ENCODE results near the gene RTL10. TPM values are rescaled to one million over a fixed set of nuclear protein-coding genes. Genes with fewer than 3 reads are reported as not detected.

Gene RTL10
- total RNA-seq, 1 donor from 2014 or later: 16.7 TPM

DNA sequence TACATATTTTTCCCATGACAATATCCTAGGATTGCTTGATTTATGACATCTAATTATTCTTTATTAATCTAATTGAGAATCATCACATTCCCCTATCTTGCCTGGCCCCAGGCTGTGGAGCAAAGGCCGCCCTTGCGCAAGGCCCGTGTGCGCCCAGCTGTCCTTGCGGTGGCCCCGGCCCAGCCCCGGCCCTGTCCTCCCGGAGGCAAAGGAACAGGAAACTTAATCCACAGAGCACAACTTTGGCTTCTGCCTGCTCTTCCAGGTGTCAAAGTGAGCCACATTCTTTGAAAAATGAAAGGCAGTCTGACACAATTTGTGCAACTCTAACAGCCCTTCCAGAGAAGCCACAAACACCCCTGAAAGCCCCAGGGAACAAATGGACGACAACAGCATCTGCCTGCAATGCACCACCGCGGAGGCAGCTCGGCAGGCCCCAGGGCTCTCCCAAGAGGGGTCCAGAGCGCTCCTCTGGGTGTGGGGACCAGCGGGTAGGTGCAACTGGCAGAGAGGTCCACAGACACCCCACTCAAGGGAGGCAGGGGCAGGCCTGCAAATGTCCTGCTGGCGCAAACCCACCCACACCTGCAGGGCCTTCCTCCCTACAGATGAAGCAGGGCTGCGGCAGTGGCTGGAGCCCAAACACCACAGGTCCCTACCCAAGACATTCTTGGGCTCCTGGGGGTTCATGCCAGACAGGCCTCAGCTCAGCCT lies 30.3 kb downstream of the RTL10 start:
- intact Hi-C loops (cut with micrococcal nuclease): no loop called here

DNA sequence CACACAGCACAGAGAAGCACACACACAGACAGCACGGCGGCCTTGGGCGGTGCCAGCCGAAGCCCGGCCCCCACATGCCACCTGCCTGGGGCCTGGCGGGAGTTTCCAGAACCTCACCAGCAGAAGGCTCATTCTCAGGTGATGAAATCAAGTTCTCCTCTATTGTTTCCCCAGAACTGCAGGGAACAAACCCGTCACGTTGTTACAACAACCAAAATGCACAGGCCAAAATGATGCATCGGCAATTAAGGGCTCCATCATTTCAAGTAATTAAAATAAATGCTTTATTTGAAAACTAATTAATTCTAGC lies 30.8 kb downstream of the RTL10 start:
- intact Hi-C loops (cut with micrococcal nuclease): no loop called here

DNA sequence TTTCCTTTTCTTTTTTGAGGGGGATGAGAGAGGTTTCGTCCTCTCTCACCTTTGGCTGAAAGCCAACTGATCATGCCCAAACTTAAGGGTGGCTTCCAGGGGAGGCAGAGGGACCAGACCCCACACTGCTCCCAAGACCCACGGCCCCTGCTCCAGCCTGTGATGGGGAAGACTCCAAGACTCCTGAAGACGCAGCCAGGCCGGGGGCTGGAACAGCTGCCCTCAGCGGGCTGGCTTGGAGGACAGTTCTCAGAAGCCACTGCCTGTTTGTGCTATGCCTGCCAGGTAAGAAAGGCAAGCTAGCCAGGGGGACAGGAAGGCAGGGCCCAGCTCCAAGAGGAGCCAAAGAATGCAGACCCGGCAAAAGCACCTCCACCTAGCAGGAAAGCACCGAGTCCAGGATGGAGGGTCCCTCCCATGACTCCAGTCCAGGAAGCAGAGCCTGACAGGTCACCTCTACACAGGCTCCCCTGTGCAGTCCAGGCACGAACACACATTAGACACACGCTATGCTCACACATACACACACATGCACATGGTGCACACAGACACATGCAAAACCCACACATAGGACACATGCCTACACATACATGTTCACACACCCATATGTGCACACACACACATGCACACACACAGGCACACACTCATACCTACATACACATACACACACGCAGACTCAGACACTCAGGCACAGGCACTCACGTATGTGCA lies 31.3 kb downstream of the RTL10 start:
- intact Hi-C loops (cut with micrococcal nuclease): no loop called here

DNA sequence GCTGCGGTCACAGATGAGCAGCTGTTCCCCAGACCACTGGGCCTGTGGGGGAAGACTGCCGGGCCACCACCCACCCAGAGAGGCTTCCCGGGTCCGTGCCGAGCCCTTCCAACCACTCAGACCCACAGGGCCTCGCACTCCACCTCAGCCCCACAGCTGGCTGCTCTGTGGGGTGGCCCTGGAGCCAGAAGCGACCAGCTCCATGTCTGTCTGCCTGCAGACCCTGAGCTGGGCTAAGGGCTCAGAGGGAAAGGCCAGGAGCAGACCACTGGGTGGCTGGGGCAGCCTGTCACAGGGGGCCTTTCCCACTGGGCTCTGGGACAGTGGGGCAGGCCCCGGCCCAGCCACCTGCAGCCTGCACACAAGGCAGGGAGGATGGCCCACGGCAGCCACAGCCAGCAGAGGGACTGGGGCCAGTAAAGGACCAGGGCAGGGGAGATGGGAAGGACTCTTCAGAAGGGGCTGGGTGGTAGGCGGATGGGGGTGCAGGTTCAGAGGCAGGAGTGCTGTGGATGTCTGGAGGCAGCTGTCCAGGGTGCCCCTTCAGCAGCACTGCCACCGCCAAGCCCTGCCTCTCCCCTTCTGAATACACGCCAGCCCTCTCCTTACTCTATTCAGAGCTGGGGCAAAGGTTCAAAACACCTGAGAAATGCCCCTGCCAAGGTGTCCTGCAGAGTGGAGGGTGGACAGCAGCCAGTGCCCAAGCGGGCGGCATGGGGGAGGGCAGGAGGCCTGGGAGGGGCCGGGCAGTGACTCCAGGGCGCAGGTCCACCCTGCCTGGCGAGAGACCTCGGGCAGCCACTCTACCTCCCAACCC lies 32.2 kb downstream of the RTL10 start:
- intact Hi-C loops (cut with micrococcal nuclease): no loop called here

DNA sequence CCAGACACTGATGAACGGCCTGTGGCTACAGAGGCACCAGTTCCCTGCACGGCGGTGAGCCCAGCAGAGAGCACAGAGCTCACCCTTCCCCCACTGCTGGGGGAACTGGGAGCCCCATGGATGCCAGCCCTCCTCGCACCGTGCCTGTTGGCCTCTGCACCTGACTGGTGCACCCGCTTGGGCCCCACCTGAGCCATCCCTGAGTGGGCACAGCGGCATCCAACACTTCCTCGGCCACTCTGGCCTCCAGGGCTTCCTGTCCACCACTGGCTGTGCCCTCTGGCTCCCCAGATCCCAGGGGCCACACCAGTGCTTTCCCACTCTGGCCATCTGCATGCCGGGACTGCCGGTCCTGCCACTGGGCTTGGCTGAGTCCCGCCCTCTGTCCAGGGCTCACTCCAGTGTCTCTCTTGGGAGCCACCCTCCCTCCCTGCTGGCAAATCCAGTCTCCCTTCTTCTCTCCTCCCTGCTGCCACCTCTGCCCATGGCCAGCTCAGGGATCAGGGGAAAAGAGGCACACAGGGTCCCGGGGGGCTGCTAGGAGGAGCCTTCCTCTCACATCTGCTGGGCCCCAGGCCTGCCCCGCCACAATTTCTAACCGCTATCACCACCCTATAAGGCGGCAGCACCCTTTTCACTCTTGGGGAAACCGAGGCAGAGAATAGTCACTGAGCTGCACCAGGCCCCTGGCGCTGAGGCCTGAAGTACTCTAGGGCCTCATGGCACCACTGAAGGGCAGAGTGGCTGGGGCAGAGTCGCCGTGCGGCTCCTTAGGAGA lies 33.0 kb downstream of the RTL10 start:
- intact Hi-C loops (cut with micrococcal nuclease): no loop called here

DNA sequence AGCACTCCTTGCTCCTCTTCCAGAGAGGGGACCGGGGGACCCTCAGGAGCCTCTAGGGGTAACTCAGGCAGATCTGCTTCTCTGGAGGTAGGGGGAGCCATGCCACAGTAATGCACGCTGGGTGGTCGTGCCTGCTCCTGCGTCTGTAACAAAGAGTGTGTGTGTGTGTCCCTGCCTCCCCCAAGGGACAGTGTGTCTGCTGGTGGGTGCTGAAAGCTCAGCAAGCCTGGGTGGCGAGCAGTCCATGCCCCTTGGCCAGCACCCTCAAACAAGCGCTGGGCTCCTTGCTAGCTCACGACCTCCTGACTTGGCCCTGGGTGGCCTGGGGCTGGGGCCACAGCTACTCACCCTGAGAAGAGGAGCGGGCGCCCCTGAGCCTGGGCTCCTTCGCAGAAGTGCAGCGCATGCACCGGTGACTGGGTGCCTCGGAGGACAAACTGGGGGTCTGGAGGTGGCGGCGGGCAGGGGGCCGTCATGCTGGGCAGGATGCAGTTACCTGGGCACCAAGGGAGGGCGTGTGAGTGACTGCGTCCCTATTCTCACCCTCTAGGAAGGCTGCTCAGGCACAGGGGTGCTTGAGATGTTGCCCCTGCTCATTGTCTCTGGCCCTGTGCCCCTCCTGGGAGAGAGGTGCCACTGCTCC lies 33.7 kb downstream of the RTL10 start:
- intact Hi-C loops (cut with micrococcal nuclease): no loop called here

DNA sequence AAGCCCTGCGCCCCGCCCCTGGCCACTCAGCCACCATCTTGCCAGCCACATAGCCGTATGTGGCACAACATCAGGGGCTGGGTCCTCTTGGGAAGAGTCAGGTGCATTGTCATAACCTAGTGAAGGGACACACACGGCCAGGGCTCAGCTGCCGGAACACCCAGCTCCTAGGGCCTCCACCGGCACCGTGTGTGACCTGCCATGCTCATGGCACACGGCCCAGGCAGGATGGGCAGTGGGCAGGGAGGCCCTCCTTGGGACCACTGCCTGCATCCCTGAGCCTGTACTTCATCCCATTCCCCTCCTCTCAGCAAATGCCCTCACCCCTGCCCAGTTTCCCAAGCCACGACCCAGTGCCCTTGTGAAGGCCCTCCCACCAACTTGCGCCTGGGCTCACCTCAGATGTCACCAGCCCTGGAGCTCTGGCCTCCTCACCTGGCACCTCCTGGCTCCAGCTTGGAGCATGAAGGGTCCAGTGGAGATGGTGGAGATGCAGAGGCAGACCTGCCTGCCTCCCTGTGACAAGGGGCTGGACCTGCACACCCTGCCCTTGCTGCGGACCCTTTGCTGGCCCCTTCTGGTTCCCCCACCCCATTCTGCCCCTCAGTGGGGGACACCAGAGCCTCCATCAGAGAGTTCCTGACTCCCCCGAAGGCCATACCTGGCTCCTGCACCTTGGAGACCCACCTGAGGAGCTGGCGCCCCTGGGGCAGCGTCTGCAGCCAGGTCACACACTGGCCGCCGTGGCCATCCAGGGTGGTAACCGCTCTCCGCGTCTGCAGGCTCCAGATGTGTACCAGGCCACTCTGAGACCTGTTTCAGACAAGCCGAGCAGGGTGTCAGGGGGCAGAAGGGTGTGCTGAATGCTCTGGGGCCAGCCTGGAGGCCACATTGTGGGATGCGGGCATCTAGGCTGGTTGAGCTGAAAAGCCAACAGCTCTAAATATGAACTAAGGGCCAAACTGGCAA lies 34.5 kb downstream of the RTL10 start:
- intact Hi-C loops (cut with micrococcal nuclease): no loop called here

DNA sequence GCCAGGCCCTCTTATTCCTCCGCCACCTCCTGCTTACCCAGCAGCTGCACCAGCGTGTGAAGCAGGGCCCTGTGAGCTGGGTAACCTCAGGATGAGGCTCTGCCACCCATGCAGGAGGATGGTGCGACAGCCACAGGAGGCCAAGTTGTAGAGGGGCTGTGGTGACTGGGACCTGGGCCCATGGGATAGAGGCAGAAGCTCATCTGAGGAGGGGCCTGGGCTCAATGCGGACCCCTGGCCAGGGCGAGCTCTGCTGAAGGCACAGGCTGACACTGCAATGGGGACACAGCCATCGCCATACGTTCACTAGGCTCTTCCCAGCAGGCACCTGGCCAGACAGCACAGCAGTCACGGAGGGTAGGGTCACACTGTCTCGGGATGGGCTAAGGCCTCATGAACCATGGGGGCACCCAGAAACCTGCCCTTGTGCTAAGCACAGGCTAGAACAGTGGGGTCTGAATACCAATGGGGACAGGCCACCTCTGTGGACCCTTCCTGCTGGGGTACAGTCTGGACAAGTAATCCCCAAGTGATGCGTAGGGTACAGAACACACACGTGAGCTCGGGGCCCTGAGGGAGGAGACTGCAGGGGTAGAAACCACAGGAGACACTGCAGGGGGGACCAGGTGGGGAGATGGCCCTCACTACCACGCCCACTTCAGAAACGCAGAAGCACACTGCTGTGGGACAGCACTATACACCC lies 35.3 kb downstream of the RTL10 start:
- intact Hi-C loops (cut with micrococcal nuclease): no loop called here

DNA sequence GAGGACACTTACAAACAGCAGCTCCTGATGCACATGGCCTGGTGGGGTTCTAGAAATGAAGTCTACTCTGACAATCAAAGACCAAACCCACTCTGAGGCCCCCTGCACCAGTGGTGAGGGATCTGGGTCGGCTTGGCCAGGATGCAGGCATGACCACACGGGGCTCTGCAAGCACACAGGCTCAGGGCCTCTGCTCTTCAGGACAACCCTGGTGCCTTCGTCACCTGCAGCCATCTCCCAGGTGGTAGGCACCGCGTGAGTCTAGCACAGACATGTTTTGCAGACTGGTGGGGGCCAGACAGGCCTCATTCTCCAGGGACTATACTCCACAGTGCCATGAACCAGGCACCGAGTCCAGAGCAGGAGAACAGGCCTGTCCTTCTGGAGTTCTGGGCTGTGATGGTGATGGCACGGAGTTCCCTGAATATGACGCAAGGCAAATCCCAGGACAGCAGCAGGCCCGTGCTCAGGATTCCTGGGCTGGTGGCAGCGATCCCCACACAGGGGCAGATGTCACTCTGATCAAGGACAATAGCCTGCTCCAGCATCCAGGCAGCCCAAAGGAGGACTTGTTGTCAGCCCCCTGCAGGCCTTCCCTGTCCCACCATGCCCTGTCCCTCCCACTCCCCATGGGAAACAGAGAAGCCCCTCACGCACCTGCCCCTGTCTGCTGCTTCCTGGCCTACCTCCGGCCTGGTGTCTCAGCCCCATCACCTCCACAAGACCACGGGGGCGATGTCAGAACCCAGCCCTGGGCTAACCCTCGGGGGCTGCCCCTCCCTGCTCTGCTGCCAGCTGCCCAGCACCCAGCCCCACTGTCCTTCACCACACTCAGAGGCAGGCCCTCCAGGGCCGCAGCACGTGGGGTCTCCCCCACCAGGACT lies 36.1 kb downstream of the RTL10 start:
- intact Hi-C loops (cut with micrococcal nuclease): no loop called here

DNA sequence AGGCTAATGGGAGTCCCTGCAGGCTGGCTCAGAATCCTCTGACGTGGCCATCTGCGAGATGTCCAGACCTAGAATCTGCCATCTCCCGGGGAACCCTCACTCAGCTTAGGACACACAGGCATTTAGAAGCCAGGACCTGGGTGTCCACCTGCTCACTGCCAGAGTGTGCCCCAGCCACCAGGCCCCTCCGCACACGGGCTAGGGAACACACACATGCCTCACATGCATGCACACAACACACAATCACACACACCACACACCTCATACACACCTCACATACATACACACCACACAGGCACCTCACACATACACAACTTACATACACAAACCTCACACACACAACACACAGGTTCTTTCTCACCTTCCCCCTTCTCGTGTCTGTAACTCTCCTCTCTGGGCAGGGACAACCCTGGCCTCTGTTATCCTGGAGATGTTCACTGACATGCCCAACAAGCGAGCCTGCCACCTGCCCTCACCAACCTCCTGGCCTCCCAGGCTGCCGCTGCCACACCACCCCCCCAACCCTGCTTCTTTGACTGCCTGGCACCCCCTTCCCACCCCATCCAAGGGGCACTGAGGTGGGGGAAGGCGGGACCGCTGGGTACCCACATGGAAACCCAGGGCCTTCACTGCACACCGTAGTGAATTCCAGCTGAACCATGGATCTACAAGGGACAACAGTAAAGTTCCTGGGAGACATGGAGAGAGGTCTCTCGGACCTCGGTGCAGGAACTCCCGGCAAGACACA lies 38.1 kb downstream of the RTL10 start:
- intact Hi-C loops (cut with micrococcal nuclease): no loop called here

DNA sequence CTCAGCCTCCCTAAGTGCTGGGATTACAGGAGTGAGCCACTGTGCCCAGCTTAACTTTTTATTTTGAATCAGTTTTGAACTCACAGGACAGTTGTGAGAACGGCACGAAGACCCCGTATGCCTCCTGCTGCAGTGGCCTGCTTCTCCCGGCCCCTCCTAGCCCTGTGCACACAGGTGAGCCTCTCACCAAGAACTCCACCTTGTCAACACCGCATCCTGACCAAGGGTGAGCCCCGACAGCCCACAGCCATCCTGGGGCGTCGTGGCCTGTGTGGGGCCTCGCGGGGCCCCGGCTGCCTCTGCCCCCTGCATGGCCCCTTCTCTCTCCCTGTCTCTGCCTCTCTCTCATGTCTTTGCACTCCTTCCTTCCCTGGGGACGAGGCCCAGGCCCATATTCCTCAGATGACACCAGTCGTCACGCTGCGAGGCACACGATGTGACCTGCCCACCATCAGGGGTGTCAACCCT lies 38.8 kb downstream of the RTL10 start:
- intact Hi-C loops (cut with micrococcal nuclease): no loop called here

DNA sequence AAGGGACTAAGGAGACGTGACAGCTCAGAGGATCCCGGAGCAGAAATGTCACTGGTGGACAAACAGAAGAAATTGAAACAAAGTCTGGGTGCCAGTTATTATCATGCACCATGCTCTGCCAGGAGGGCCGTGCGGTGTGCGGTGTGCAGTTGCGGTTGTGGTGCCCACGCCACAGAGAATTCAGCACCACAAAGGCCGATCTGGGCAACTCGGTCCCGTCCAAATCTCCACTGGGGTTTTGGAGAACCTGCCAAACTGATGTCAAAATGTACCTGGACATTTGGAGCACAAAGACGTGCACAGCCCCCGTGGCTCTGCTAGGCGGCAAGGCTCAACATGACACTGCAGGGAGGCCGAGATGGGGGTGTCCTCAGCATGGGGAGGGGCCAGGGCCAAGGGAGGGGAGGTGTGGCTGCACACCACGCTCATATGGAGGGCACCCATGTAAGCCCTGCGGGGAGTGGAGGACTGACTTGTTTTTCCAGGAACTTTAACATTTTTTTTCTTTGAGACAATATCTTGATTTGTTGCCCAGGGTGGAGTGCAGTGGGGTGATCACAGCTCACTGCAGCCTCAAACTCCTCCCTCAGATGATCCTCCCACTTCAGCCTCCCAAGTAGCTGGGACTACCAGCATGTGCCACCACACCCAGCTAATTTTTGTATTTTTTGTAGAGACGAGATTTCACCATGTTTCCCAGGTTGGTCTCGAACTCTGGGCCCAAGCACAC lies 39.4 kb downstream of the RTL10 start:
- intact Hi-C loops (cut with micrococcal nuclease): no loop called here

DNA sequence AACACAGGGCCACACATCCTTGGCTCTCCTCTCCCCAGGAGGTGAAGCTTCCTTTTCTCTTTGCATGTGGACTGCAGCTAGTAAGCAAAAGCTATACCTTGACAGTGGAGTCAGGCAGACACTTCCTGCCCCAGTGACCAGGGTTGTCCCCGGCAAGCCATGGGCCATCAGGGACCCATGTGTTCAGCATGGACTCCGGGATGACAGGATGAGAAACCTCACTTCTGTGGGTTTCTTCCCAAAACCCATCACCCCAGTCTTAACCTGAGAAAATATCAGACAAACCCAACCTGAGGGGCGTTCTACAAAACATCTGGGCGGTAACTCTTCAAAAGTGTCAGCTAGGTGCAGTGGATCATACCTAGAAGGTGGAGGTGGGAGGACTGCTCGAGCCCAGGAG lies 40.2 kb downstream of the RTL10 start:
- intact Hi-C loops (cut with micrococcal nuclease): no loop called here

DNA sequence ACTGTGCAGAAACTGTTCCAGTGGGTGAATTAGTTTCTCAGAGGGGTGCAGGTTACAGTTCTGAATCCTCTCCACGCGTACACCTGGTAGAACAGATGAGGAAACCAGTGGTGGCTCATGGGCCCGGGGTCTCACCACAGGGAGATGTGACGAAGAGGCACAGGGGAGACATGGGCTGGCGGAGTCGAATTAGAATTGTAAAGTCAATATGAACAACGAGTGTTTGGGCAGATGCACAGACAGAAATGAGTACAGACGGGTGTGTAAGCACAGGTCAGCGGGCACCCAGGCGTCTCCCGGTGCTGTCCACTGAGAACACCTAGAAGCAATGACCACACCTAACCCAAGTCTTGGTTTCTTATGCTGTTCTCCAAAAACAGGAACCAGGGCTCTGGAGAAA lies 41.8 kb downstream of the RTL10 start:
- intact Hi-C loops (cut with micrococcal nuclease): no loop called here

DNA sequence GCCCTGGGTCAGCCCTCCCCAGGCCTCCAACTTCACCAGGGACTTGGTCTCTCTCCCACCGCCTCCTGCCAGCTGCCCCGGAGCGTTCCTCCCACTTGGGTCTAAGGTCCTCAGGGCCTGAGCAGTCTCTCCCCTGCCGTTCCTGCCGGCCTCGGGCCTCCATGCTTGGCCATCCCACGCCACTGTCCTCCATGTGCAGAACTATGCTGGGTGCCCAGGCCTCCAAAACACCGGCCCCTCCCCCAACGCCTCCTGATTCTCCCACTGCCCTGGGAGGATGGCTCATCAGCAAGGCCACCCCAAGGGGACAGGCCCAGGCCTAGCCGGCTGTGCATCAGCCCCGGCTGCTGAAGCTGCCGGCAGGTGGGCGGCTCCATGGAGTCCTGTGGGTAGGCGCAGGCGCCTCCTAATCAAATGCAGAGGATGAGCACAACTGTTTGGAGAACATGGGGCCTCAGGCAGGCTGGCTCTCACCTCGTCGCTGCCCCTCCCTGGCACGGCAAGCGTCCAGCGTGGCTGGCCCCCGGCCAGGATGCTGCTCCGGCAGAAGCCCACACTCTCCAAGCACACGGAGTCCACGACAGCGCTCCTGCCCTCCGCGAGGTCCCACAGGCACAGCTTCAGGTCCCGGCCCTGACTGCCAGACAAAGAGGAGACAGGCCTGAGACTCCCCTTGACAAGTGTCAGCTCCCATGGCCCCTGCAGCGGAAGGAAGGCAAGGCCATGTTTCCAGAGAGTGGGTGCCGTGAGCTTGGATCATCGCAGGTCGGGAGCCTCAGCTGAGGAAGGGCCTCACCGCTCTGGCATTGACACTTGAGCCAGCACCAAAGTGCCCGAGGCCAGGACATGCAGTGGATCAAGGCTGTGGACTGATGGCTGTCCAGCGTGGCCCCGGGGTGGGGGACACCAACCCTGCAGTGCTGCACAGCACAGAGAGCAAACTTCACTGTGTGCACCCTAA lies 42.6 kb downstream of the RTL10 start:
- intact Hi-C loops (cut with micrococcal nuclease): no loop called here

DNA sequence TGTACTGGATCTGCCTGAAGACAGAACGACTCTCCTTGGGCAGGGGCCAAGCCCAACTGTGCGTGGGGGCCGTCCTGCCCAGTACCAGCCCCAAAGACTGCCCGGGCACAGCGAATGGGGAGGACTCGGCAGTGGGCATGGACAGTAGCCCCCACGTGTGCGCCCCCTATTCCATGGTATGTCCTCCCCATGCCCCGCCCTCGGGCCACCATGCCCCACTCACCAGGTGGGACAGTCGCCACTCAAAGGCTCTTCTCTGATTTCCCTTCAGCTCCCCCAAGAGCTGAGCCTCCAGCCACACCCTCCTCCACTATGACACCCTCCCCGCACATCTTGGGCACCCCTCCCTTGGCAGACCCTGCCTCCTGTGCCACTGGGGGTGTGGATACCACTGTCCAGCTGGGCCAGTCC lies 43.5 kb downstream of the RTL10 start:
- intact Hi-C loops (cut with micrococcal nuclease): no loop called here
